Caki2 (cell line): Measurements from ENCODE around the gene NAALADL2. TPM values are rescaled to one million over a fixed set of nuclear protein-coding genes. Genes with fewer than 3 reads are reported as not detected.
"Not testable (repeated sequence)": the region's sequence is repeated elsewhere in the genome, so short reads cannot be mapped to it uniquely, and the experiment has no call there.

ENCODE experiments used
- DNase-seq: peaks from one replicate; pipeline ENCODE4 v3.0.0-alpha.2; 2015; ENCODE audit warnings: low read depth
- in situ Hi-C: cut with HindIII; loops from 2 replicates; pipeline ENCODE4 v1.10.0; 2016; ENCODE audit warnings: low sequenced_read_pairs, low pct_unique_long_range_greater_than_20kb, mixed read lengths
- total RNA-seq: library from RNA; depleted of rRNA; stranded (reverse); fragments of >200 nt; shearing (Covaris generic); gene quantifications from 2 replicates; pipeline ENCODE4 v1.2.3, GENCODE V29; 2014; ENCODE audit warnings: low replicate concordance

The NAALADL2 gene
- total RNA-seq, 1 experiment from 2014 or later: 1.3 TPM

DNA sequence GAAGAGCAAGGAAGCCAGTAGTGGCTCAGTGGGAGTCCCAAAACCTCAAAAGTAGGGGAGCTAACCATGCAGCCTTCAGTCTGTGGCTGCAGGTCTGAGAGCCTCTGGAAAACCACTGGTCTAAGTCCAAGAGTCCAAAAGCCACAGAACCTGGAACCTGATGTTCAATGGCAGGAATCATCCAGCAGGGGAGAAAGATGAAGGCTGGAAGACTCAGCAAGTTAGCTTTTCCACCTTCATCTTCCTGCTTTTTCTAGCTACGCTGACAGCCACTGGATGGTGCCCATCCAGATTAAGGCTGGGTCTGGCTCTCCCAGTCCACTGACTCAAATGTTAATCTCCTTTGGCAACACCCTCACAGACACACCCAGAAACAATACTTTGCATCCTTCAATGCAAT, 626.3 kb downstream of the NAALADL2 start:
- no peak for DNase-seq
- in situ Hi-C loops: no loop called here

DNA sequence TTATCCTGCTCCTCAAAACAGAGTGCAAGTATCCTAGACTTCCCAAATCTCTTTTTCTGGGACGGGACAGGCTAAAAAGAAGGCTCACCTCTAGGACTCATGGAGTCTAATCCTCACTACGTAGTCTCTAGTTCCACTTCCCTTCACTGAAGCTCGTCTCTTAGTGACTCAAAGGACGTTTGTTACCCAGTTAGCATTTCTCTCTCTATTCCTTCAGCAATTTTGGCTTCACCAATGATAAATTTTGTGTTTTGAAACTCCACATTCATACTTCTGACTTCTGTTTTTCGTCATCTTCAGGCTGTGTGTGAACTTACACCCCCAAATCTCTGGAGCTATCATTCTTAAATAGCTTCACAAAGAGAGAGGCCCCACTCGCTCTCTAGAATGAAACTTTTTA, 627.1 kb downstream of the NAALADL2 start:
- in situ Hi-C loops: no loop called here
- DNase-seq: no peak

DNA sequence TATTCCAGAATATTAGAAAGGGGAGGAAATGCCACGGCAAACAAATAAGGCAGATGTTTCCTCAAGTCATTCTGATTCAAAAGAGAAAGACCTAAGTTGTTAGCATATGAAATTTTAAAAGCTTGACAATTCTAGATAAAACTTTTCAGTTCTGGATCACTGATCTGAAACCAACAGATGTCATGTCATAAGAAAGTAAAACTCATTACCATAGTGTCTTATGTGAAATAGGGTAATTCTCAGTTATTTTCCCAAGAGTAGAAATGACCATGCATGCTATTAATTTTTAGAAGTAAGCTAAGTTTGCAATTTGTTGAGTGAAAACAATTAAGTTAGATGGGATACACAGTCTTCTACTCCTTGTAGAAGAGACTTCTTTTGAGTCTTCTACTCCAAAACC, 630.3 kb downstream of the NAALADL2 start:
- in situ Hi-C loops: no loop called here
- peak; percentile 18 for DNase-seq

DNA sequence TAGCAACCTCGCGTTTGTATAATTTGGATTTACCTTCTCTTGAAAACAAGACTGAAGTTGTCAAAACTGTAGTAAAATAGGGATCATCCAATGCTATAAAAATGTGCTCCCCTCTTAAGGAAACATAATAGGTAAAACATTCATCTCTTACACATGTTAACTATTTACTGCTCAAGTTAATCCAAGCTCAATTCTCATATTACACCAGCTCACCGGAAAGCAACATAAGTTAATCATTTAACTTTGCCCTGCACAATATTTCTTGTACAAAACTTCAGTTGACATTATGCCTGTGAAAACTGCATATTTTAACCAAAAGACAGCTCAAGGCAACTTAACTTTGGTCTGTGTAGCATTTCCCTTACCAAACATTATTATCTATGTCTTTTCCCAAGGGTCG, 634.2 kb downstream of the NAALADL2 start:
- in situ Hi-C loops: no loop called here
- peak; percentile 49 for DNase-seq

DNA sequence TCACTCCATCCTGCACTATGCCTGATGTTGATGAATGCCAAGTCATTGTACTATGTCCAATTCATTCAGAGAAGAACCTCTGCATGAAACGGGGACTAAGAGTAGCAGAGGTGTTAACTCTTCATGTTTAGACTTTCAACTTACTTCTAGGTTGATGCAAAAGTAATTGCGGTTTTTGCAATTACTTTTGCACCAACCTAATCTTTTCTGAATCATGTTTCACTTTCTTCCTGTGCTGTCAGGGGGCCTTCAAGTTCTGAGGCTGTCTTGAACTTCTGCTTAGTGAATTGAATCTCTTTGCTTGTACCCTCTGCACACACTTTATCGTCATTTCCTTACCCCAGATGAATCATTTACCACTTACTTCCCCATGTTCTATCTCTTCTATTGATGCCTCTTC, 636.2 kb downstream of the NAALADL2 start:
- no peak for DNase-seq
- in situ Hi-C loops: no loop called here

DNA sequence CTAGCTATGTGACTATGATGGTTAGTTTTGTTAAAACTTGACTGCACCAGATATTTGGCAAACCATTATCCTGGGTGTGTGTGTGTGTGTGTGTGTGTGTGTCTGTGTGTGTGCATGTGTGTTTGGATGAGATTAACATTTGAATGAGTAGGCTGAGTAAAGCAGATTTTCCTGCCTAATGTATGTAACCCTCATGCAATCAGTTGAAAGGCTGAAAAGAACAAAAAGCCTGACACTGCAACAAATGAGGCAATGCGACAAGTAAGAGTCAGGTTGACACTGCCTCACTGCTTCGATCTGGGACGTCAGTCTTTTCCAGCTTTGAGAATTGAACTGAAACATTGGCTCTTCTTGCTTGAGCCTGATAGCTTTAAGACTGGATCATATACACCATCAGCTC, 643.0 kb downstream of the NAALADL2 start:
- in situ Hi-C loops: no loop called here
- DNase-seq: no peak

DNA sequence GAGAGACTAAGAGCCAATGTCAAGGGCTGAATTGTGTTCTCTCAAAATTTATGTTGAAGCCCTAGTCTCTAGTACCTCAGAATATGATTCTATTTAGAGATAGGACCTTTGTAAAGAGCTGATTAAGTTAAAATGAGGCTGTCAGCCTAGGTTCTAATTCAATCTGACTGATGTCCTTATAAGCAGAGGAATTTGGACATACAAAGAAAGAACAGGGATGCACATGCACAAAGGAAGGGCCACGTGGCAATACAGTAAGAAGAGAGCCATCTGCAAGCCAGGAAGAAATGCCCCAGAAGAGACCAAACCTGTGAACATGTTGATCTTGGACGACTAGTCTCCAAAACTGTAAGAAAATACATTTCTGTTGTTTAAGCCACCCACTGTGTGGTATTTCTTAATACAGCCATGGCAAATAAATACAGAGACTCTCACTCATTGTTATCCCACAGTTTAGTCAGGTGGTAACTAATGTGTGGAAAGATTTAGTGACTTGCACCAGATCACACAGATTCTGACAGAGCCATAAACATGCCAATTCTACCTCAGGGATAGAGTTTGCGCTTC, 652.2 kb downstream of the NAALADL2 start:
- no peak for DNase-seq
- in situ Hi-C loops: no loop called here

DNA sequence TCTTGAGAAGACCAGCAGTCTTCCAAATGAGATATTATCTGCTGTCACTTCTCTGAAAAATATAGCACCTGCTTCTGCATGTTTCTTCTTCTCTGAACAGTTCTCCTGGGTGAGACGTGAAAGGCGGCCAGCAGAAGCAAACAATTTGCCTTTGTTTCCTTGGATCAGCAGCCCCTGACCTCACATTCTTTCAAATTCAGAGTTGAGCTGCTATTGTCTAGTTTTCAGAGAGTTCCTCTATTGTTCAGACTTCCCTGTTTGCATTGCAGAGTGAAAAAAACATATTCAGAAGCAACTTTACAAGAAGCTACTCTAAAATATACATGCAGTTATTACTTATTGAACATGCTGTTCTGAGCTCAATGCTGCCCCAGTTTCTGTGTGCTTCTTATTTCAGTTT, 653.6 kb downstream of the NAALADL2 start:
- in situ Hi-C loops: no loop called here
- DNase-seq: no peak

DNA sequence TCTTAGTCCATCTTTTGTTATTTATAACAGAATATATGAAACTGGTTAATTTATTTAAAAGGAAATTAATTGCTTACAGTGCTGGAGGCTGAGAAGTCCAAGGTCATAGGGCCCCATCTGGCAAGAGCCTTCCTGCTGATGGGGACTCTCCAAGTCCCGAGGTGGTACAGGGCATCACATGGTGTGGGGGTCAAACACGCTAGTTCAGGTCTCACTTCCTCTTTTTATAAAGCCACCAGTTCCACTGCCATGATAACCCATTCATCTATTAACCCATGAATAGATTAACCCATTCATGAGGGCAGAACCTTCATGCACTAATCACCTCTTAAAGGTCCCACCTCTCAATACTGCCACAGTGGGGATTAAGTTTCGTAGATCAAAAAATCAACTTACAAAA, 659.3 kb downstream of the NAALADL2 start:
- in situ Hi-C loops: no loop called here
- DNase-seq: no peak

DNA sequence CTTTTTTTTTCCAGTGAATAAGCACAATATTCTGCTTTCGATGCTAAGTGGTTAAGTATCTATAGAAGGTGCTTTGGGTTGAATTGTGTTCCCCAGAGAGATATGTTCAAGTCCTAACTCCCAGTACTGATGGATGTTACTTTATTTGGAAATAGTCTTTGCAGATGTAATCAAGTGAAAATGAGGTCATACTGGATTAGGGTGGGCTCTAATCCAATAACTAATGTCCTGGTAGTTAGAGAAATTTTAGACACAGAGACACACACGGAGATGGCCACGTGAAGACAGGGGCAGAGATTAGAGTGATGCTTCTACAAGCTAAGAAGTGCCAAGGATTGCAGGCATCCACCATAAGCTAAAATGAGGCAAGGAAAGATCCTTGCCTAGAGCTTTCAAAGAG, 662.3 kb downstream of the NAALADL2 start:
- in situ Hi-C loops: no loop called here
- no peak for DNase-seq

DNA sequence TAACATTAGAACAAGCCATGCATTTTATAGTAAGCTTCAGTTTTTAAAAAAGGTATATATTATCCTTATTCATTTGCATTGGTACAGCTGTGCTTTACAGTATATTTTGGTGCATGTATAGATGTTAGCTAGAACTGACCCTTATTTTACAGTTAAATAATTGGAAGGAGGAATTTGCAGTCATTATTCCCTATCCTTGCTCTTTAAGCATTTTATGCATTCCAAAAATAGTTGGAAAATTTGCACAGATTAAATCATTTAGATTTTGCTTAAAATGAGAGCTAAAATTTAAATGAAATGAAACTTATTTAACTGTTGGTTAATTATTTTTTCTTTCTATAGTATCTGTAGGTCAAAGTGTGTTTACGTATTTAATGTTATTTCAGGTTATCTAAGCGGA, 667.1 kb downstream of the NAALADL2 start:
- no peak for DNase-seq
- in situ Hi-C loops: no loop called here

DNA sequence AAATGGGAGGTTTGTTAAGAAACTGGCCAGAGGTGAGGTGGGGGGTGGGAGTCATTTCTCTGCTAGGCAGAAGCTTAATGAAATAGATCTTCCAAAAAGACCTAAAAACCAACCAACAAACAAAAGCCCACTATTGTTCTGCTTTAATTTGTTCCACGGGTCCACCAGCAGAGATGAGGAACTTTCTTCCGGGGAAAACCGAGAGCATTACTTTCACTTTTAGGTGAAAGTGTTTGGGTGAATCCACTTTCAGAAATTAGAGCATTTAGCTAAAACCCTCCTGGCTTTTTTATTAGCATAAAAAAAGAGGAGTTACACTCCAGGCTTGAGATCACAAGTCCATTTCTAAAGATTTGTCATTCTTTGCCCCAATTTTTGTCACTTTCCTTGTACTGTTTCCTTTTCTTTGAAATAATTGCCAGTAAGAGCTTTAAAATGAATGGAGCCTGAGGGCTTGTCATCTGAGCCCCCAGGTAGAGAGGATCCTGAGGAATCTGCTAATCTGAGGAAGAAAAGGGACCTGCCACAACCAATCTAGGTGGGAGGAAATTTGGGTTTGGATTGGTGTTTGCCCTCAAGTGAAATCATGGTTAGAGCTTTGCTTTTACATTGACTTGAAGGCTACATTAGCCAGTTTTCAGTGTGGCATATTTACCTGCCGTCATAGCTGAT, 667.6 kb downstream of the NAALADL2 start:
- in situ Hi-C loops: no loop called here
- DNase-seq: no peak

DNA sequence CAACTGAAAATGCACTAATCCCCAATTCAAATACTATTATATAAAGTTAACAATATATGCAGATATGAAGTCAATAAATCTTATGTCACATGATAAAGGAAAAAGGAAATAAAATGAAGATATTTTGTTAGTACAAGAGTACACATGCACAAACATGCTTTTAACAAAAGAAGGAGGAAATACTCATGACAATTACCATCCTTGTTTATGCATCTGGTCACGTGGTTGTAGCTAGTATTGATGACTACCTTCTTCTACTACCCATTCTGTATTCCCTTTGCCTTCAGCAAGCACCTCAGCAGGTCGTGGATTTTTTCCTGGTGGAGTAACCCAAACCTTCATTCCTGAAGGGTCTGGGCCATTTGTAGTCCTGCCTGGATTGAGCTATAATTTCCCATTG, 669.6 kb downstream of the NAALADL2 start:
- DNase-seq, in situ Hi-C loops: not testable (repeated sequence)

DNA sequence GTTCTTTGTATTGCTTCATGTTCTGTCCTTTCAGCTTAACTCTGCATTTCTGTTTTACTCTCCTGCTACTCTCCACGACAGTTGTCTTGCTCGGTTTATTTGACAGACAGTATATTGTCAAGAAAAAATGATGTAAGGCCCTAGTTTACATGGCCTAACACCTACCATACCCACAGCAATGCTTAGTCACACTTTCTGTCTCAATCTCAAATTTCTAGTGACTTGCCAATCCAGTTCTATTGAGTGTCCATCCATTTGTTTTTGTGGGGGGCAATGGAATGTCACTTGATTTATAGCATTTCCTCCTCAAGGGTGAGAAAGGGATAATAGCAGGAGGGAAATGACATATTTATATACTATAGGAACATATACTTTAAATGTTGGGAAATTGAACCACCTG, 676.2 kb downstream of the NAALADL2 start:
- no peak for DNase-seq
- in situ Hi-C loops: no loop called here

DNA sequence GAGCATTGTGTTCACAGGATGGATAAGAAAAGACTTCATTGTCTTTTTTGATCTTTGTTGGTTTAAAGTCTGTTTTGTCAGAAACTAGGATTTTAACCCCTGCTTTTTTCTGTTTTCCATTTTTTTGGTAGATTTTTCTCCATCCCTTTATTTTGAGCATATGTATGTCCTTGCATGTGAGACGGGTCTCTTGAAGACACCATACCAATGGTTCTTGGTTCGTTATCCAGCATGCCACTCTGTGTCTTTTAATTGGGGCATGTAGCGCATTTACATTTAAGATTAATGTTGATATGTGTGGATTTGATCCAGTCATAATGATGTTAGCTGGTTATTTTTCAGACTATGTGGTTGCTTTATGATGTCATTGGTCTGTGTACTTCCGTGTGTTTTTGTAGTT, 687.0 kb downstream of the NAALADL2 start:
- in situ Hi-C loops: no loop called here

DNA sequence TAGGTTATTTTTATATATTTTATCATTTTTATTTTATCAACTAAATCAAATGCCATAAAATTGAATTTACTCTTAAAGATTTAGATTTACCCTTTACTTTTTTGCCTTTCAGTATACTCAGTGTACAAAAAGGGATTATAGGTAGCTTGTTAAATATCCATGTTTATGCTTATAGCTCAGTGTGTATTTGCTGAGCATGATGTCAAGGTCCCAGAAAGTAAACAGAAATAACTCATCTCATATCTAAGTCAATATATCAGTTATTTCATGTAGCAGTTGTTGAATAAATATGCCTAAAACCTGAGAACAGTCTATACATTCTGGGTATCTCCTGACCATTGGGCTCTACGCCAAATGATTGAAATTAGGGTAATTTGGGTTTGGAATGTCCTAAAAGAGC, 693.8 kb downstream of the NAALADL2 start:
- in situ Hi-C loops: no loop called here

More for the DNA sequence above, 687.0 kb downstream of the NAALADL2 start:
- no peak for DNase-seq

DNA sequence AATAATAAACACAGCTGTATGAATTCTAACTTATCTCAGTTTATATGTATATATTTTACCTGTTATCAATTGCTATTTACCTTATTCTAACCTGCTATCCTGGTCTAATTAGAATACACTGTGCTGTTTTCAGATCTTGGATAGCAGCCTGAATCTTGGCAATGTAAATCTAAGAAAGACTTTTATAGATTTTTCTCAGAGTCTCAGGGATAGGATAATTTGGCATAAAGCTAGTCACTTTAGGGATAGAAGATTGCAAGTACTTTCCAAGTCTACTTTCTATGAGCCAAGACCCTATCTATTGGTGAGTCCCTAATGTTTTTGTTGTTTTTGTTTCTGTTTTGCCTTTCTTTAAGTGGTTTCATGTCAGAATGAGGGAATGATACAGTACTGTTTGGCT, 695.7 kb downstream of the NAALADL2 start:
- in situ Hi-C loops: no loop called here
- DNase-seq: no peak

More for the DNA sequence above, 693.8 kb downstream of the NAALADL2 start:
- DNase-seq: no peak

DNA sequence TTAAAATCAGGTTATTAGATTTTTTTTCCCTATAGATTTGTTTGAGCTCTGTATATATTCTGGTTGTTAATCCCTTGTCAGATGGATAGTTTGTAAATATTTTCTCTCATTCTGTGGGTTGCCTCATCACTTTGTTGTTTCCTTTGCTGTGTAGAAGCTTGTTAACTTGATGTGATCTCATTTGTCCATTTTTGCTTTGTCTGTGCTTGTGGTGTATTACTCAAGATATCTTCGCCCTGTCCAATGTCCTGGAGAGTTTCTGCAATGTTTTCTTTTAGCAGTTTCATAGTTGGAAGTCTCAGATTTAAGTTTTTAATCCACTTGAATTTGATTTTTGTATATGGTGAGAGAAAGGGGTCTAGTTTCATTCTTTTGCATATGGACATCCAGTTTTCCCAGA, 699.1 kb downstream of the NAALADL2 start:
- in situ Hi-C loops: no loop called here
- no peak for DNase-seq

DNA sequence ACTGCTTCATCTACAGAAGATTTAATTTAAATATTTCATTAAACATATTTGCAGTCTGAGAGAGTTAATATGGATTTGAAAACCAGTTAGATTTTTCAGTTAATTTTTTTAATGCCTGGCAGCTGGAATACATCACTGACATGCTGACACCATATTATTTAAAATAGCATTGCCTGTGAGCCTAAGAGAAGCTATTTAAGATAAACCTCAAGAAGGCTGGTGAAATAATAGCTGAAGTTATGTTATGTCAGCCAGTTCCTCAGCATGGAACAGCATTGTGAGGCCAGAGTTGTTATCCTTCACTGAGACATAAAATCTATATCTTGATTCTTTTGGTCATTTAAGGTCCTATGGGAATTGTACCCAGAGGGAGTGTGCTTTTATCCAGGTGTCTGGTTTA, 705.2 kb downstream of the NAALADL2 start:
- no peak for DNase-seq
- in situ Hi-C loops: no loop called here

DNA sequence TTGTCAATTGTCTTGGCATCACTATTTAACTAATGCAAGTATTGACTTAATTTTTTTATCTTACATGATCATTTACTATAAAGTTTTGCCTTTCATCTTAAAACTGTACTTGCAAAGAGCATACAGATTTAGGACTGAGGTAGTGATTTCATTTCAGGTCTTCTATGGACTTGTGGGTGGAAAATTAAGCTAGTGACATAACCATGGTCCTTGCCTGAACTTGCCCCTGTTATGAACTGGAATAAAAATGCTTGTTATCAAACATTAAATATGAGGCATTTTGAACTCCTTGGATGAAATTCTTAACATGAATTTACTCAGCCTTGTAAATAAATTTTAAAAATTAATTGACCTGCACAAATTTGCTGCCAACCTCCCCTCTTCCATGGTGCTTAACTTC, 712.0 kb downstream of the NAALADL2 start:
- DNase-seq: no peak
- in situ Hi-C loops: no loop called here
